ENCODE measurements around the gene PPARA. TPM values are rescaled to one million over a fixed set of nuclear protein-coding genes. Genes with fewer than 3 reads are reported as not detected.
A peak's percentile ranks its signal among the peaks of the same experiment; 100 is the strongest.

The PPARA gene
- polyA plus RNA-seq, 10 donors, result 15.9 to 25.7 (median 20.6) TPM

DNA sequence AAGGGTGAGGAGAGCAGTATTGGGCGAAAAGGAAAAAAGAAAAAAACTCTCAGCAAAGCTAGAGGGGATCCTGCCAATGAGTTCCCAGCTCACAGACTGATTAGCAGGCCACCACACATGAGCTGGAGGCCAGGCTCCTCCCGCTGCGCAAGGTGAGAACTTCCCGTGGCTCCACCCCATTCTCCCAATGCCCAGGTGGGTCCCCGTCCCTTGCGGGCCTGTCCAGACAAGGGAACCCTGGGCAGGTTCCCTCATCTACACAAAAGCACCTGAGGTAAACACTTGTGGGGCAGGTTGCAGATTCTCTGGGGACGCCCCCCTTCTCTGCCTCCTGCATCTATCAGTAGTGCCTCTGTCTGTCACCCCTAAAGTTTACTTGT is 53.3 kb downstream of the PPARA start:
- DNase-seq, result no peak

DNA sequence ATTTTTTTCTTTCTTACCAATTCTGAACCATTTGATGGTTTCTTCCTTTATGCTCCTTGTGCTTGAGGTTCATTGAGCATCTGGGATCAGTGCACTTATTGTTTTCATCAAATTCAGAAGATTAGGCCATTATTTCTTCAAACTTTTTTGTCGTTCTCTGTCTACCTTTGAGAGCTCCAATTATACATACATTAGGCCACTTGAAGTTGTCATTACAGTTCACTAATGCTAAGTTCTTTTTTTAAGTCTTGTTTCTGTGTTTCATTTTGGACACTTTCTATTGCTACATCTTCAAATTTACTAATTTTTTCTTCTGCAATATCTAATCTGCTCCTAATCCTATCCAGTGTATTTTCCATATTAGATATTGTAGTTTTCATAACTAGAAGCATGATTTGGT is 58.9 kb downstream of the PPARA start:
- no peak for DNase-seq

DNA sequence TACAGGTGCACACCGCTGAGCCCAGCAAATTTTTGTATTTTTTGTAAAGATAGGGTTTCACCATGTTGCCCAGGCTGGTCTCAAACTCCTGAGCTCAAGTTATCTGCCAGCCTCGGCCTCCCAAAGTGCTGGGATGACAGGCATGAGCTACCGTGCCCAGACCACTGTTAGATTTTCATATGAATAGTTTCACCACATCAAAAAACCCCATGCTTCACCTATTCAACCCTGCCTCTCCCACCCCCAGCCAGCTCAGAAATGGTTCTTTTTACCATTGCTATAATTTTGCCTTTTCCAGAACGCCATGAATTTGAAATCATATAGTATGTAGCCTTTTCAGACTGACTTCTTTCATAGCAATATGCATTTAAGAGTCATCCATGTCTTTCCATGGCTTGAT is 61.9 kb downstream of the PPARA start:
- DNase-seq, result no peak

DNA sequence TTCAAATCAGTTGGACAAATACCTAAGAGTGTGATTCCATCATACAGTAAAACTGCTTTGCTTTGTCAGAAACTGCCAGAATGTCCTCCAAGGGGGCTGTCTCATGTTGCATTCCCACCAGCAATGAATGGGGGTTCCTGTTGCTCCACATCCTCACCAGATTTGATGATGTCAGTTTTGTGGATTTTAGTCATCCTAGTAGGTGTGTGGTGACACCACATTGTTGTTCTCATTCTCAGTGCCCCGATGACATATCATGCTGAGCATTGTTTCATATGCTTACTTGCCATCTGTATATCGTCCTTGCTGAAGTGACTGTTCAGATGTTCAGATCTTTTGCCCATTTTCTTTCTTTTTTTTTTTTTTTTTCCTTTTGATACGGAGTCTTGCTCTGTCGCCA is 62.7 kb downstream of the PPARA start:
- DNase-seq, result no peak

DNA sequence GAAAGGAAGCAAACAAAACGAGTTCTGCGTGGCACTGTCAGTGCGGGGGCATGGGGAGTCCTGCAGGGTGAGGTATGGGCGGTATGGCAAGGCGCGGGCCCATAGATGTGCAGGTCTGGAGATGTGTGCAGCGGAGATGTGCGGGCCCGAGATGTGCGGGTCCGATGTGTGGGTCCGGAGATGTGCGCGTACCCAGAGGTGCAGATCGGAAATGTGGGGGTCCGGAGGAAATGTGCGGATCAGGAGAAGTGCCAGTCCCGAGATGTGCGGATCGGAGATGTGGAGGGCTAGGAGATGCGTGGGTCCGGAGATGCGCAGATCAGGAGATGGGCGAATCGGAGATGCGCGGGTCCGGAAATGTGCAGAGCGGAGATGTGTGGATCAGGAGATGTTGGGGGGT is 63.8 kb downstream of the PPARA start:
- DNase-seq, result no peak

DNA sequence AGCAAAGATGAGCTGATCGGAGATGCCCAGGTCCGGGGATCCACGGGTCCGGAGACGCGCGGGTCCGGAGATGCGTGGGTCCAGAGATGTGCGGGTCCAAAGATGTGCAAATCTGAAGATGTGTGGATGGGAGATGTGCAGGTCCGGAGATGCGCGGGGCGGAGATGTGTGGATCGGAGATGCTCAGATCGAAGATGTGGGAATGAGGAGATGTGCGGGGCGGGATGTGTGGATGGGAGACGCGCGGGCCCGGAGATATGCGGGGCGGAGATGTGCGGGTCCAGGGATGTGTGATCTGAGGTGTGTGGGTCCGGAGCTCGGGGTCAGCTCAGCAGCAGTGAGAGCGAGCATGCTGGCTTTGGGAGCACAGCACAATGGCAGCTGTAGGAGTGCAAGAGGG is 64.3 kb downstream of the PPARA start:
- no peak for DNase-seq

DNA sequence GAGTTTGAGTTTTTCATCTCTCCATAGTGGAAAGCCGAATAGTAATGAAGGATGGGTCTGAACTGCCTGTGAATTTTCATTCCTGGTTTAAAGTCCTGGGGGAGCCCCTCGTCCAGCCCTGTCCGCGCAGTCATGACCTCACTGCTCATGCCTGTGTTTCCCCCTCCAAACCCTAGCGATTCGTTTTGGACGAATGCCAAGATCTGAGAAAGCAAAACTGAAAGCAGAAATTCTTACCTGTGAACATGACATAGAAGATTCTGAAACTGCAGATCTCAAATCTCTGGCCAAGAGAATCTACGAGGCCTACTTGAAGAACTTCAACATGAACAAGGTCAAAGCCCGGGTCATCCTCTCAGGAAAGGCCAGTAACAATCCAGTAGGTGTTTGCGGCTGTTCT is 69.3 kb downstream of the PPARA start:
- DNase-seq, result no peak

DNA sequence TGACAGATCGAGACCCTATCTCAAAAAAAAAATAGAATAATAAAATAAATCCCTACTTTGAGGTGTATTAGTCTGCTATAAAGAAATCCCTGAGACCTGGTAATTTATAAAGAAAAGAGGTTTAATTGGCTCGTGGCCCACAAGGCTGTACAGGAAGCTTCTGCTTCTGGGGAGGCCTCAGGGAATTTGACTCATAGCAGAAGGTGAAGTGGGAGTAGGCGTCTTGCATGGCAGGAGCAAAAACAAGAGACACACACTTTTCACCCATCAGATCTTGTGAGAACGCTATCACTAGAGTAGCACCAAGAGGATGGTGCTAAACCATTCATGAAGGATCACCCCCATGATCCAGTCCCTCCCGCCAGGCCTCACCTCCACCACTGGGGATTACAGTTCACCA is 70.6 kb downstream of the PPARA start:
- DNase-seq, result no peak

DNA sequence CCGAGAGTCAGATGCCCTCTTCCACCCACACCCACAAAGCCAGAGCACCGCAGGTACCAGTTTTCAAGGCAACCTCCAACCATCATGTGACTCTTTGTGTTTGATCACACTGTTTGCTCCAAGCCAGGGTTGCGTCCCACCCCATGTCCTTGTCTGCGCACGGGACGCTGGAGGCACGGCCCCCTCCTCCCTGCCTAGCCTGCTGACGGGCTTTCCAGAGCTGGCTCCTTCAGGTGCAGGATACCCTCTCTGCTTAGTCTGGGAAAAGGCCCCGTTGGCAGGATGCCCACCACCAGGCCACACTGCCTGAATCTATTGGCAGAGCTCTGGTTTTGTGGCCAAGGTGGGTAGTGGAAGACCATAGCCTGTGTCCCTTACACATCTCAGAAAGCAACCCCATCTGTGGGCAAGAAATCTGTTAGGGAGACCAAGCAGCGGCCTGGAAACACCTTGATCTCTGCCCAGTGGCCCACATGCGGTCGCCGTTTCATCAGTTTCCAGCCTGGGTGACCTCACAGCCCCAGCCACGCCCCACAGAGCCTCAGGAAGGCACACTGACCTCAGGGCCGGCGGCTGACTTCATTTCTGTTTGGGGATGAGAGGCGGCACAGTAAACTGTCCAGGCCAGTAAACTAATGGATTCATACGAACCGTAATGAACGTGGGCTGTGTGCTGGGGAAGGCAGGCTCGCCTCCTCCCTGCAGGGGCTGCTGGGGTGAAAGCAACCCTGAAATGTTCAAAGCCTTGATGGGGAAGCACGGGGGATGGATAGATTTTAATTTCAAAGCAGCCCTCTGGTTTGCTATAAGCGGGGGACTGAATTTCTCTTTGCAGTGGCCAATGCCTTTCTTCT is 73.9 kb downstream of the PPARA start:
- DNase-seq, result no peak

DNA sequence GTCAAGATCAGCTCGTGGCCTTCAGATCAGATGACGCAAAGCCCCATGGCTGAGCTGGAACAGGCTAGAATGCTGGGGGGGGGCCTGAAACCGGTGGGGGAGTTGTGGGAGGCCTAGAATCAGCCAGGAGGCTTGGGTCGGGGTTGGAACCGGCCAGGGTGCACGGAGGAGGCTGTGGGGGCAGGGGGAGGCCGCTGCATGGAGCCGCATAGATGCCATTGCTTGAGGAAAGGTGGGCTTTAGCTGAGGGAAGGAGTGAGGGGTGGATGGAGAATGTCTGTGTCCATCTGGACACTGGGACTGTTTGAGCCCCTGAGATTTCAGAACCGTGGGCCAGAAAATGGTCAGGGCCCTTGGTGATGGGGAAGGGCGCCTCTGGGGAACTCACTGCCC is 74.6 kb downstream of the PPARA start:
- DNase-seq, result no peak

DNA sequence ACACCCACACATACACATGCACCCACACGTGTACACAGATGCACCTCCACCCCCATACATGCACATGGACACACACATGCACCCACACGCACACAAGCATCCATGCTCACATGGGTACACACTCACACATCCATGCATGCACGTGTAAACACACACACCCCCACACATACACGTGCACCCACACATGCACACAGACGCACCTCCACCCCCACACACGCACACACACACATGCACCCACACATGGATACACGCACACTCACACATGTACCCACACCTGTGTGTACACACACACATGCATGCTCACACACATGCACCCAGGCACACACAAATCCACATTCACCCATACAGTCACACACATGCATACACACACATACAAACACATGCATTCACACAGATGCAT is 75.3 kb downstream of the PPARA start:
- no peak for DNase-seq

DNA sequence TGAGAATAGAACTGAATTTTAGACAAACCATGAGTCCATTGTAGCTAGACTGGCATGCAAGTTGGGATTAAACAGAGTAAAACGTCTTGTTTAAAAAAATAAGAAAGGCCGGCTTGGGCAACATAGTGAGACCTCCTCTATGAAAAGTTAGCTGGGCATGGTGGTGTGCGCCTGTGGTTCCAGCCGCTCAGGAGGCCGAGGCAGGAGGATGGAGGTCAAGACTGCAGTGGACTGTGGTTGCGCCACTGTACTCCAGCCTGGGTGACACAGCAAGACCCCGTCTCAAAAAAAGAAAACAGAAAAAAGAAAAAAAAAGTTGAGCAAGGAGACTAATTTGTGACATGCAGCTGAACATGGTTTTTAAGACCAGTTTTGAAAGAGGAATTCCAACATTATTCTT is 76.3 kb downstream of the PPARA start:
- DNase-seq, result no peak

DNA sequence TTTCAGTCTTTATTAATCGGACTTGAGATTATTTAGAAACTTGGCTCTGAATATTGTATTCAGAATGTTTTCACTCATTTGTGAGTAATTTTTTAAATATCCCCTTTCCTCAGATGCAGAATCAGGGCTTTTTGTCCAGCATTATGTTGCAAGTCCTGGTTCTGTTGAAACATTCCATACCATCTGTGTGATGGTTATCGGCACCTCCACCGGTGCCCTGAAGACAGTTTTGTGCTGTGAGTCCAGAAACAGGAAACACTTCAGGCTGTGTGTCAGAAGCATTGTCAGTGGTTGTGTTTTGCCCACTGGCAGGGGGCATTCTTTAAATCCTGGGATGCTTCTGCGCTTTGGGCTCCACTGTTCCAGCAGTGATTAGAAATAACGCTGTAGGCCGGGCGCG is 79.4 kb downstream of the PPARA start:
- no peak for DNase-seq

DNA sequence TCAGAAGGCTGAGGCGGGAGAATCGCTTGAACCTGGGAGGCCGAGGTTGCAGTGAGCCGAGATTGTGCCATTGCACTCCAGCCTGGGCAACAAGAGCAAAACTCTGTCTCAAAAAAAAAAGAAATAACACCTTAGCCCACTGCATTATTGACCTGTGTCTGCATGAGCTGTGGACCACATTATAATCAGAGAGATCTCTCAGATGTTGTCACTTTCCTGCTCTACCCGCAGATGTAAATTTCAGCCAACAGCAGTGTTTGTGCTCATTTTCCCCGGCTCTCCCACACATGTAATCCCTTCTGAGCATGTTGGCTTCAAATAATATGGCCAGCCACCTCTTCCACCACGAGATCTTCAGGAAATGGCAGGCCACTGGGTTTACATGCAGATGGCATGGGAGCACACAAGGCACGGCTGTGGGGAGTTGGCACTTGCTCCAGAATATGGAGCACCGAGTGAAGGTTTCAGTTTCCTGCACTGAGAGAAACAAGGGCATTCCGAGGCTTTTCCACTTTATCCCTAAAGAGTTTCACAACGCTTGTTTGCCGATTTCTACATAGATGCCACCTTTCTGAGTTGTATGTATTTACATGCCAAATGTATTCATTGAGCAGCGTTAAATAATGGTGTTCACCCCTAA is 80.1 kb downstream of the PPARA start:
- DNase-seq, result no peak

DNA sequence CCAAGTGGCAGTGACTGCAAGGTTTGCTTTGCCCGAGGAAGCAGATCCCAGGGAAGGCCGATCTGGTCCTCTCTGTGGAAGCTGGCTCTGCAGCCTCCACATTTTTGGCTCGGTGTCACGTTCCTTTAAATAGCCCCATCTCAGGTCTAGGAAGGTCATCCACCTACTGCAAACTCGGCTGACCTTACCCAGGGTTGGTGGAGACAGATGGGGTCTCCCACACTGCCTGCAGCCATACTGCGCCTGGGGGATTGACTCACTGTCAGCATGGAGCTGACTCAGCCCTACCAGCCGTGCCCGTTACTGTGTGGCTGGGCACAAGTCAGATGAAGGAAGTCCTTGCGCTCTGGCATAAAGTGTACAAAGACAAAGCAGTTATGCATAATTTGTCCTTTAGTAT is 82.9 kb downstream of the PPARA start:
- peak in 2 of 3 donors; percentile 17 to 29 for DNase-seq

DNA sequence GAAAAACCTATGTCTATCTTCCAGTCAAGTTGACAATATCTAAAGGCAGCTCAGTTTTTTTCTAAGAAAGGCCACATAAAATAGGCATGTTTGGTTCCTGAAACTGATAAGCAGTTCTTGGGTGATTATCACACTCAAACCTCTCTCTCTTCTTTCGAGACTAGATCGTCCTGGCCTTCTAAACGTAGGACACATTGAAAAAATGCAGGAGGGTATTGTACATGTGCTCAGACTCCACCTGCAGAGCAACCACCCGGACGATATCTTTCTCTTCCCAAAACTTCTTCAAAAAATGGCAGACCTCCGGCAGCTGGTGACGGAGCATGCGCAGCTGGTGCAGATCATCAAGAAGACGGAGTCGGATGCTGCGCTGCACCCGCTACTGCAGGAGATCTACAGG is 84.6 kb downstream of the PPARA start:
- DNase-seq, result no peak

DNA sequence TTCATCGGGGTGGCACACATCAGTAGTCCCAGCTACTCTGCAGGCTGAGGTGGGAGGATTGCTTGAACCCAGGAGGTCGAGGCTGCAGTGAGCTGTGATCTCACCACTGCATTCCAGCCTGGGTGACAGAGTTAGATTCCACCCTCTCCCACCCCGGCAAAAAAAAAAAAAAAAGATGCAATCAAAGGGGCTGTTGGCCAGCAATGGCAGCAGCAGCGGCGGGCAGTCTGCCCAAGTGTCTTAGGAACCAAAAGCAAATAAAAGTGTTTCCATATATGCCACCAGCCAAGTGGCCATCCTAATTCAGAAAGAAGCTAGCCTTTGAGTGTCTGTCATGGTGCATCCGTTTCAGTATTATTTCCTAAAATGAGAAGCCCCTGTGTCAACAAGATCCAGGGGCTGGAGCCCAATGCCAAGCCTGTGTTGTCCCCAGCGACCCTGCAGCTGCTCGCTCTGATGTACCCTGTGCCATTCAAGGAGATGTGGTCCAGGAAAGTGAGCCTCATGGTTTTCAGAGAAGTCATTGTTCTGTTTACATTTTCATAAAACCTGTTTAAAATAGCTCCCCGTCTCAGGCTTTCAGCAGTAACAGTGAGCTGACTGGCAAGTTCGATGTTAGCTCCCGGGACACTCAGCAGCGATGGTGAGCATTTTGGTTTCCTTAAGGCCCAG is 87.3 kb downstream of the PPARA start:
- no peak for DNase-seq

DNA sequence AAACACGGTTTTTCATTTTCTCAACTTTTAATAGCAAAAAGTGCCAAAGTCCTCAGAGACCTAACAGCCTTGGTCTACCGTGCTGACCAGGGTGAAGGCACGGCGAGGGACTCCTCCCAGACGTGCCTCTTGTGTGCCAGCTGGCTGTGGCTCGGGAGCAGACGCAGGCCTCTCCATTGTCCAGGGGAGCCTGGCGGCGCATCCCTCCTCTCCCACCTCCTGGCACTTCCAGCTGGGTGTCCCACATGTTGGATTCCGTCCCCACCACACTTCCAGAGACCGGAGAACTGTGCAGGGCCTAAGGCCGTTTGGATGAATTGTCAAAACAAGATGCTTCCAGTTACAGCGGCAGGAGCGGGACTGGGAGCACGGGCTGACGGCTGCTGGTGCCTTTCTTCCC is 88.2 kb downstream of the PPARA start:
- DNase-seq, result no peak

DNA sequence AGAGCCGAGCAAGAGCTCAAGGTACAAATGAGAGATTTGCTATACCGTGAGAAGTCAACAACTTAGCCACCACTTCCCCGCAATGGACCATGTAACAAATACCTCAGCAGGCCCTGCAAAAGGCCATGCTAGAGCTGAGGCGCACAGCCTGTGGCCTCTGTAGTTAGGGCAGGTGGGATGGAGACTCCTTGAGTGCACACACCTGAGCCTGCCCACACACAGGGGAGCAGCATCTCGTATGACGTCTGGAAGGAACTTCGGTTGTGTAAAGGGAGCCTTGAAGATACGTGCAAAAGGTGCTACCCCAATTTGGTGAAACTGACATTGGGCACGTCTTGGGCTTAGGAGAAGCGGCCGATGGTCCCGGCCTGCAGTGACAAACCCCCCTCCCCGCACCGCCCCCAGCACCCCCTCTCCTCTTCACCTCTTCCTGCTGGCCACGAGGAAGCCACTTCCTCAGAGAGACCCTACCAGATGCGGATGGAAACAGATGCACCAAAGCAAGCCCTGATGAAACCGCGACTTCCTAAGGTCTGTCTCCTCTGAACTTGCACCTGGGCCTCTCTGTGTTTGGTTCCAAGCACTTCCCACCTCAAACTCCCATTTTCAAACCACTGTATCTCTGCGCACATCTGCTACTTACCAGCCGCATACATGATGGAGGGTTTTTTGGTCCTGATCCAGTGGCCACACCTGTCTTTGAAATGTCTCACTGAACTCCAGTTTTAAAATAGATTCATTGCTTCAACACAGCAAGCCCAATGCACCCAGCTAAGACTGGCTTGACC is 89.1 kb downstream of the PPARA start:
- DNase-seq, result no peak

DNA sequence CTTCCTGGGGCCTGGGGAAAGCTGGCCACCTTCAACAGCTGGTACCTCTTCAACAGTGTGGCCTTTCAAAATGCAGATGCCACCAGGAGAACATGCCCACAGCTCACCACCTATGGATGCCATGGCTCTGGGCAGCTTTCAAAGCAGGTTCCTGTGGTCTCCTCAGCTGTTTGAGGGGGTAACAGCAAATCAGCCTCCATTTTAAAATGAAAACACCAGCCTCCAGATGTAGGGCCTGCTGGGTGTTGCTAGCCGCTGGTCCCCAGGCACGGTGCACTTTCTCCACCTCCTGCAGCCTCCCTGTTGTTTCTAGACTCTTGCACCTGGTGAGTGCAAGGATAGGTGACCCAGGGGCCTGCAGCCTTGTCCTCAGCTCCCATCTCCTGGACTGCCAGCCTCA is 89.7 kb downstream of the PPARA start:
- DNase-seq, result no peak

DNA sequence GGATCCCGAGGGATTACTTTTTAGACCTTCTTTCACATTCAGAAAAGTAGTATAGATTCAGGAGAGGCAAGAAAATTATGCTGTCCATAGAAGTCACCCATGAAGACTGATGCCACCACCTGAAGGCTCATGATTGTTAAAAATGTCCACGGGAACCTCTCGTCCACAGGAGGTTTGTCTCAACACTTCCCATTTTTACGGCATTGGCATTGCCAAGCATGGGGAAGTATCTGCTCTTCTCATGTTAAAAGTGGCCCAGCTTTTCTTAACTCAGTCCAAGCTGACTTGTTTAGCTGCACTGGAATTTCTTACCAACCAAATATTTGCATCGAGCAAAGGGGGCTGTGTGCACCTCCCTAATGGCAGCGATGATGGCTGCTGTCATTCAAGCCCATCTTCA is 90.2 kb downstream of the PPARA start:
- DNase-seq, result no peak

DNA sequence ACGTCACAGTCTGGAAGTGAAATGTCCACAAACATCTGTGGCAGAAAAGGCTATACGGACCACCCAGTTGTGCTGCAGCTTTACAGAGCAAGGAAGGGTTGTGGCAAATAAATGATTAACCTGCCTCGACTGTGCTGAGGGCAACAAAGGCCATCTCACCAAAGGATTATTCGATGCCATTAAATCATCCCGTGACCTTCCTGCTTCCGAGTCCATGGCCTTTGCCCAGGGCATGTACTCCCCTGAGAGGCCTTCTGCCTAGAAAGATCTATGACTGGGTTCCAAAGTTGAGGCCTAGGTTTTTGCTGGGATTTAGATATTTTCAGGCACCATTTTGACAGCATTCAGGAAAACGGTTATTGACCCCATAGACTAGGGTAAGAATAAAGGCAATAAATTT is 90.6 kb downstream of the PPARA start:
- DNase-seq, result no peak
